ENCODE measurements around the gene ARHGAP29.

The ARHGAP29 gene

GRCh38 chr1:94285031-94285654, 47.8 kb upstream of the ARHGAP29 start:
- H3K9me2 ChIP-seq (ENCODE audit: low read depth, low read length): no peaks in the 10 kb centered on the region

GRCh38 chr1:94284476-94284875, 47.1 kb upstream of the ARHGAP29 start:
- H2AFZ ChIP-seq (ENCODE audit: low read length): no peak overlapping the region
- H4K20me1 ChIP-seq (ENCODE audit: insufficient read depth, low read length): no peaks in the 10 kb centered on the region
- no peaks in the 10 kb centered on the region for H3K9me3 ChIP-seq (ENCODE audit: low read length)
- TF ChIP-seq CTCF (IDR thresholded peaks at IDR 0.05; ENCODE audit: low read length) (no peak), EZH2 (IDR thresholded peaks at IDR 0.05; ENCODE audit: borderline replicate concordance, low read length) (no peak)
- no peaks in the 10 kb centered on the region for H3K4me1 ChIP-seq (ENCODE audit: insufficient read depth, low read length, severe bottlenecking)
- H3K9ac ChIP-seq (ENCODE audit: low read length): no peak overlapping the region
- H3K4me3 ChIP-seq (ENCODE audit: low read depth, low read length, poor library complexity, severe bottlenecking): no peak overlapping the region
- H3K9me2 ChIP-seq (ENCODE audit: low read depth, low read length): no peaks in the 10 kb centered on the region
- no peaks in the 10 kb centered on the region for H3K27me3 ChIP-seq (ENCODE audit: insufficient read depth, low read length)
- no peaks in the 10 kb centered on the region for H3F3A ChIP-seq (ENCODE audit: insufficient read depth, low read length)
- H3K79me2 ChIP-seq (ENCODE audit: insufficient read depth, low read length): no peaks in the 10 kb centered on the region
- no peak overlapping the region for H3K27ac ChIP-seq (ENCODE audit: low read depth, low read length, poor library complexity, severe bottlenecking)
- no peaks in the 10 kb centered on the region for H3K36me3 ChIP-seq (ENCODE audit: insufficient read depth, low read length)
- no peak overlapping the region for H3K4me2 ChIP-seq (ENCODE audit: low read length)

More at GRCh38 chr1:94285031-94285654, 47.8 kb upstream of the ARHGAP29 start:
- Histone ChIP-seq H3K9me3 (ENCODE audit: low read length) (no peaks in the 10 kb centered on the region), H3K4me3 (ENCODE audit: low read depth, low read length, poor library complexity, severe bottlenecking) (no peak overlapping the region), H3K27ac (ENCODE audit: low read depth, low read length, poor library complexity, severe bottlenecking) (no peak overlapping the region), H3F3A (ENCODE audit: insufficient read depth, low read length) (no peaks in the 10 kb centered on the region), H3K36me3 (ENCODE audit: insufficient read depth, low read length) (no peaks in the 10 kb centered on the region), H3K4me1 (ENCODE audit: insufficient read depth, low read length, severe bottlenecking) (no peaks in the 10 kb centered on the region), H3K4me2 (ENCODE audit: low read length) (no peak overlapping the region), H4K20me1 (ENCODE audit: insufficient read depth, low read length) (no peaks in the 10 kb centered on the region), H2AFZ (ENCODE audit: low read length) (no peak overlapping the region), H3K9ac (ENCODE audit: low read length) (no peak overlapping the region), H3K79me2 (ENCODE audit: insufficient read depth, low read length) (no peaks in the 10 kb centered on the region), H3K27me3 (ENCODE audit: insufficient read depth, low read length) (no peaks in the 10 kb centered on the region)
- no peak for TF ChIP-seq CTCF (IDR thresholded peaks at IDR 0.05; ENCODE audit: low read length)

- no peak overlapping the region for H2AFZ ChIP-seq (ENCODE audit: low read length)
- H3K9me3 ChIP-seq (ENCODE audit: low read length): no peaks in the 10 kb centered on the region
- no peaks in the 10 kb centered on the region for H4K20me1 ChIP-seq (ENCODE audit: insufficient read depth, low read length)
- TF ChIP-seq CTCF (IDR thresholded peaks at IDR 0.05; ENCODE audit: low read length) (no peak), EZH2 (IDR thresholded peaks at IDR 0.05; ENCODE audit: borderline replicate concordance, low read length) (no peak)
- H3F3A ChIP-seq (ENCODE audit: insufficient read depth, low read length): no peaks in the 10 kb centered on the region
- no peak overlapping the region for H3K9ac ChIP-seq (ENCODE audit: low read length)
- H3K27ac ChIP-seq (ENCODE audit: low read depth, low read length, poor library complexity, severe bottlenecking): no peak overlapping the region
- H3K4me1 ChIP-seq (ENCODE audit: insufficient read depth, low read length, severe bottlenecking): no peaks in the 10 kb centered on the region
- no peak overlapping the region for H3K4me3 ChIP-seq (ENCODE audit: low read depth, low read length, poor library complexity, severe bottlenecking)
- no peaks in the 10 kb centered on the region for H3K36me3 ChIP-seq (ENCODE audit: insufficient read depth, low read length)
- H3K4me2 ChIP-seq (ENCODE audit: low read length): no peak overlapping the region
- no peaks in the 10 kb centered on the region for H3K27me3 ChIP-seq (ENCODE audit: insufficient read depth, low read length)
- no peaks in the 10 kb centered on the region for H3K9me2 ChIP-seq (ENCODE audit: low read depth, low read length)
- no peaks in the 10 kb centered on the region for H3K79me2 ChIP-seq (ENCODE audit: insufficient read depth, low read length)
Measured at GRCh38 chr1:94283462-94283861, 46.1 kb upstream of the ARHGAP29 start.
